Heart right ventricle (tissue), 16 donors: Measurements from ENCODE around the gene SRRM3. TPM values are rescaled to one million over a fixed set of nuclear protein-coding genes. Genes with fewer than 3 reads are reported as not detected.

Experiments used
- ATAC-seq, 8 donors: fragments of 200-7000 bp; cut with Tn5 transposase; one replicate each; pipeline ENCODE4 v1.9.1; 2020; ENCODE audit warnings: mild to moderate bottlenecking in 8 of 8, moderate library complexity in 8 of 8, moderate number of reproducible peaks in 1 of 8
- DNase-seq, 2 donors: peaks; one replicate each; pipeline ENCODE4 v3.0.0-alpha.2; 2020
- H3K27ac ChIP-seq, 10 donors: fragments of 200-600 bp; sonication (generic) in 2 of 10; one replicate each; pipeline versions ENCODE4 v1.5.0 to v1.8.0; 2020 to 2022; ENCODE audit warnings: mild to moderate bottlenecking in 3 of 10
- H3K27me3 ChIP-seq, 7 donors: fragments of 200-600 bp; one replicate each; pipeline ENCODE4 v1.8.0; 2021 to 2022; ENCODE audit warnings: mild to moderate bottlenecking in 2 of 7
- H3K36me3 ChIP-seq, 9 donors: fragments of 200-600 bp; sonication (generic) in 1 of 9; one replicate each; pipeline versions ENCODE4 v1.5.0 to v1.8.0; 2020 to 2022; ENCODE audit warnings: mild to moderate bottlenecking in 2 of 9
- H3K4me1 ChIP-seq, 9 donors: fragments of 200-600 bp; sonication (generic) in 1 of 9; one replicate each; pipeline versions ENCODE4 v1.5.0 to v1.8.0; 2020 to 2022; ENCODE audit warnings: mild to moderate bottlenecking in 4 of 9
- H3K4me3 ChIP-seq, 10 donors: fragments of 200-600 bp; sonication (generic) in 2 of 10; one replicate each; pipeline versions ENCODE4 v1.5.0 to v1.8.0; 2020 to 2022; ENCODE audit warnings: mild to moderate bottlenecking in 7 of 10, moderate library complexity in 2 of 10
- H3K9me3 ChIP-seq, 11 donors: fragments of 200-600 bp in 10 of 11; sonication (generic) in 2 of 11; one replicate each; pipeline versions ENCODE4 v1.5.0 to v1.8.0; 2013 to 2022; ENCODE audit warnings: mild to moderate bottlenecking in 2 of 11, control low read depth in 1 of 11, moderate library complexity in 1 of 11
- CTCF ChIP-seq, 9 donors: fragments of 200-600 bp; sonication (generic) in 2 of 9; IDR thresholded peaks; one replicate each; pipeline versions ENCODE4 v1.5.0 to v1.8.0; 2021 to 2022; ENCODE audit warnings: antibody characterized with exemption in 9 of 9, mild to moderate bottlenecking in 5 of 9, moderate library complexity in 1 of 9
- WGBS, 2 donors: extraction: QIAGEN DNeasy Blood & Tissue Kit; methylation state at CpG; one replicate each; pipeline ENCODE4 v1.1.7; 2013; ENCODE audit warnings: inconsistent platforms in 1 of 2; 5-methylcytosine and 5-hydroxymethylcytosine counted together
- intact Hi-C, 10 donors: fragments of 100-400 bp; cut with DNase I; formaldehyde crosslinking; loops; one replicate each; pipeline versions ENCODE4 v1.11.1 to v1.14.2; 2022
- polyA plus RNA-seq, 2 donors: library from polyadenylated mRNA; stranded (reverse); fragments of 200-250 nt; gene quantifications; one replicate each; pipeline ENCODE4 v1.2.3, GENCODE V29; 2013
- total RNA-seq, 10 donors: library from RNA; stranded (reverse); fragmentation: NEBNext Ultra II Directional in 3 of 10; extraction: Animal tissue kit (Norgen Biotek cat#: 25700) in 3 of 10; gene quantifications; one replicate each; pipeline versions ENCODE4 v1.2.1 to v1.2.4, GENCODE V29; 2021 to 2023
- donor health status: Arrhythmogenic right ventricular cardiomyopathy.
- donor health status: ischemic (EF 13 %, LVEDD 7.1; RV severe dilation, severe dysfunction).
- donor health status: healthy with polysubstance abuse.
- donor health status: DM: no; HTN: yes; CAD: no.
- donor health status: DM: no; HTN: no; CAD: no.
- donor health status: ischemic (EF 25% LVEDD 6.9; RV normal size, moderate dysfunction).
- donor health status: ischemic (EF 25% LVEDD 5.7; RV mildly dilated, moderate dysfunction).
- donor health status: healthy.
- donor health status: DM: yes; HTN: yes; CAD: no.
- donor health status: Ischemic cardiomyopathy.
- donor health status: ischemic (EF 35%, LVEDD 5.7; RV mildly dilated, moderate dysfunction).
- donor health status: nonischemic (EF 11% LVEDD 7.7; RV severe dilation, severe dysfunction).
- donor health status: DM: yes; HTN: yes; CAD: no.
- donor health status: PGD.
- donor health status: ischemic (EF 29% LVEDD 5.4; RV normal size, mild dysfunction).
- donor health status: nonischemic (EF 23%, LVEDD 6.1; RV moderate dilation, normal function).

The SRRM3 gene
- total and polyA plus RNA-seq, 12 donors: 1.0 to 36.2 (median 5.5) TPM

- intact Hi-C loops: loop anchor here in 1 of 10 donors (10.0 kb wide), 1 partner anchor 99 kb away; no protein-coding TSS in a partner anchor
- DNase-seq: no peak
- no peak overlapping the region for H3K27ac ChIP-seq
- WGBS, 2 donors: 81 to 85% methylated on average over 5 of the region's 5 CpGs
- H3K27me3 ChIP-seq: peaks cover 0 to 68% (median 59%) of the 10 kb centered on the region in 7 donors
- H3K36me3 ChIP-seq: no peaks in the 10 kb centered on the region
- H3K9me3 ChIP-seq: no peaks in the 10 kb centered on the region
- no peak for TF ChIP-seq CTCF (IDR thresholded peaks at IDR 0.05)
- ATAC-seq: no peak
- H3K4me3 ChIP-seq: no peak overlapping the region
- no peaks in the 10 kb centered on the region for H3K4me1 ChIP-seq
Measured at GRCh38 chr7:76273503-76273902, 71.8 kb downstream of the SRRM3 start.

- H3K4me1 ChIP-seq: peaks cover 0 to 5% (median 0%) of the 10 kb centered on the region in 9 donors
- no peaks in the 10 kb centered on the region for H3K9me3 ChIP-seq
- peaks cover 4 to 68% (median 51%) of the 10 kb centered on the region in 7 donors for H3K27me3 ChIP-seq
- DNase-seq (no peak), ATAC-seq (no peak)
- no peak for TF ChIP-seq CTCF (IDR thresholded peaks at IDR 0.05)
- 94 to 100% methylated on average over 1 of the region's 1 CpG for WGBS, 2 donors
- H3K4me3 ChIP-seq: no peak overlapping the region
- H3K27ac ChIP-seq: no peak overlapping the region
- H3K36me3 ChIP-seq: no peaks in the 10 kb centered on the region
- intact Hi-C loops: loop anchor here in 1 of 10 donors (10.0 kb wide), 1 partner anchor 104 kb away; no protein-coding TSS in a partner anchor
Measured at GRCh38 chr7:76278540-76278939, 76.8 kb downstream of the SRRM3 start.

- ATAC-seq: no peak
- Histone ChIP-seq H3K27me3 (peaks cover 4 to 80% (median 44%) of the 10 kb centered on the region in 7 donors), H3K4me3 (peak overlapping the region in 1 of 10 donors; percentile 34), H3K9me3 (no peaks in the 10 kb centered on the region), H3K36me3 (no peaks in the 10 kb centered on the region), H3K27ac (no peak overlapping the region), H3K4me1 (peaks cover 0 to 5% (median 0%) of the 10 kb centered on the region in 9 donors)
- intact Hi-C loops: loop anchor here in 5 of 10 donors (5.0 to 10.0 kb wide), 3 partner anchors 37 to 216 kb away; no protein-coding TSS in a partner anchor
- TF ChIP-seq CTCF (IDR thresholded peaks at IDR 0.05): no peak
- DNase-seq: no peak
- WGBS, 2 donors: 17 to 19% methylated on average over 23 to 25 of the region's 25 CpGs
Measured at GRCh38 chr7:76280408-76280807, 78.7 kb downstream of the SRRM3 start.

- Histone ChIP-seq H3K4me1 (peaks cover 0 to 5% (median 0%) of the 10 kb centered on the region in 9 donors), H3K27ac (no peak overlapping the region), H3K9me3 (no peaks in the 10 kb centered on the region), H3K4me3 (peak overlapping the region in 9 of 10 donors; percentile 28 to 52 (median 46)), H3K36me3 (no peaks in the 10 kb centered on the region), H3K27me3 (peaks cover 4 to 77% (median 43%) of the 10 kb centered on the region in 7 donors)
- intact Hi-C loops: loop anchor here in 5 of 10 donors (5.0 to 10.0 kb wide), 3 partner anchors 36 to 216 kb away; no protein-coding TSS in a partner anchor
- 1 to 3% methylated on average over 61 to 63 of the region's 63 CpGs for WGBS, 2 donors
- peak in 1 of 8 donors; percentile 32 for ATAC-seq
- TF ChIP-seq CTCF (IDR thresholded peaks at IDR 0.05): no peak
- DNase-seq: no peak
Measured at GRCh38 chr7:76281006-76281705, 79.5 kb downstream of the SRRM3 start.
